Adipocyte (in vitro differentiated cells): ENCODE results near the gene CMIP.

Experiments
- DNase-seq: peaks from one replicate; pipeline ENCODE4 v3.0.0-alpha.2; 2015; ENCODE audit warnings: low read depth
- H3K27me3 ChIP-seq: replicated peaks from 2 replicates; pipeline ENCODE4 v1.7.0; 2013; ENCODE audit warnings: mild to moderate bottlenecking, low read length, moderate library complexity; ENCODE audit not compliant: control insufficient read depth, insufficient read depth
- H3K36me3 ChIP-seq: 2 replicates; pipeline ENCODE4 v1.7.0; 2013; ENCODE audit warnings: low read length, mild to moderate bottlenecking, moderate library complexity; ENCODE audit not compliant: control insufficient read depth, insufficient read depth, severe bottlenecking
- H3K4me1 ChIP-seq: 2 replicates; pipeline ENCODE4 v1.7.0; 2013; ENCODE audit warnings: mild to moderate bottlenecking, low read length, moderate library complexity; ENCODE audit not compliant: control insufficient read depth, insufficient read depth
- H3K4me3 ChIP-seq: 2 replicates; pipeline ENCODE4 v1.7.0; 2013; ENCODE audit warnings: mild to moderate bottlenecking, low read length, moderate library complexity
- H3K9ac ChIP-seq: 2 replicates; pipeline ENCODE4 v1.7.0; 2013; ENCODE audit warnings: mild to moderate bottlenecking, low read length, moderate library complexity
- H3K9me3 ChIP-seq: 2 replicates; pipeline ENCODE4 v1.7.0; 2013; ENCODE audit warnings: mild to moderate bottlenecking, low read length, moderate library complexity; ENCODE audit not compliant: control insufficient read depth

Gene CMIP

DNA sequence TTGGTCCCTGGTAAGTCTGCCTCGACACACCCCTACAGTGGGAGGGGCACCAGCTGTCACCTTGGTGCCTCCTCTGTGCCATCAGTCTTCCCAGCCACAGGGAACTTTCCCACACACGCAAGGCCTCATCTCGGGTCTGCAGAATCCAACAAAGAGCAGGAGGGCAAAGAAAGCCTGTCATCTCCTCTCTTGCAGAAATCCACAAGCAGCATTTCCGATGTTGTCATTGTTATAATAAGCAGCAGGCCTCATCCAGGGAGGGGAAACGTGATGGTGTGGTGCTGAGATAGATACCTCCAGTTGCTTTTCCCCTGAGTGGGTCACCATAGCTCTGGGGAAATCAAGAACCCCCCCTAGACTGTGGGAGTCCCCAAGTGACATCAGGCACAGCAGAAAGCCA lies 110.4 kb downstream of the CMIP start:
- H3K9ac ChIP-seq, result no peak overlapping the region
- DNase-seq, result no peak
- no peaks in the 10 kb centered on the region for H3K36me3 ChIP-seq
- H3K27me3 ChIP-seq, result no peaks in the 10 kb centered on the region
- no peak overlapping the region for H3K4me3 ChIP-seq
- no peaks in the 10 kb centered on the region for H3K9me3 ChIP-seq
- peaks cover 24% of the 10 kb centered on the region for H3K4me1 ChIP-seq

DNA sequence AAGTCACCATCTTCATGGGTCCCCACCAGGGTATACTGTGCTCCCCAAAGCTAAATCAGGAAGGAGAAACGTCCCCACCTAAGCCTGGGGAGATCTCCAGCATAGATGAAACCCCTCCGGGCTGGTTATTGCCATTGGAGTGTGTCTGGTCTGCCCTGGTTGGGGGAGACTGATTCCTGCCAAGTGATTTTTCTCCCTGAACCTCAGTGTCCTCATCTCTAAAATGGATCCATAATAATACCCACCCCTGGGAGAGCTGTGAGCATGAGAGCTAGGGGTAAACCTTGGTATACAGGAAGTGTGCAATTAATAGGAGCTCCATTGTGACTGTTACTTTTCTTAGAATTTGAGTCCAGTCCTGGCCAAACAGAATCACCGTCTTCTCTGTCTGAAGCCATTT lies 111.1 kb downstream of the CMIP start:
- H3K9me3 ChIP-seq, result no peaks in the 10 kb centered on the region
- no peak overlapping the region for H3K9ac ChIP-seq
- no peak for DNase-seq
- no peaks in the 10 kb centered on the region for H3K36me3 ChIP-seq
- no peaks in the 10 kb centered on the region for H3K27me3 ChIP-seq
- H3K4me1 ChIP-seq, result peaks cover 26% of the 10 kb centered on the region
- H3K4me3 ChIP-seq, result no peak overlapping the region

DNA sequence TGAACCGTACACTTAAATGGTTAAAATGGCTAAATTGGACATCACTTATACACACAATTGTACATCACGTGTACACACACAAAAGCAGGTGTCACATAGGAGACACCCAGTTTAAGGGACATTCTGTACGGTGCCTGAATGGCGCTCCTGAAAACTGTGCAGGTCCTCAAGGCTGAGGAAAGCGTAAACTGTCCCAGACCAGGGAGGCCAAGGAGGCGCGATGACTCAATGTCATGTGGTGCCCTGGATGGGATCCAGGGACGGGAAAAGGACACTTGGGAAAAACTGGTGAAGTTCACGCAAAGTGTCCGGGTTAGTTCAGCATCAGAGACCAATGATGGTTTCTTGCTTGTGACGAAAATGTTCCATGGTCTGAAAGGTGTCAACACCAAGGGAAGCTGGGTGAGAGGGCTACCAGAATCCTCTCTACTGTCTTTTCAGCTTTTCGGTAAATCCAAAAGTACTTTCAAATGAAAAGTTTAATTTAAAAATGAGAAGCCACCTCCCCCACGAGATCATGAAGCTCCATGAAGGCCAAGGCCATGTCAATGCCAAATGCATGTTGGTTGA lies 112.2 kb downstream of the CMIP start:
- Histone ChIP-seq H3K4me3 (no peak overlapping the region), H3K4me1 (peaks cover 28% of the 10 kb centered on the region), H3K27me3 (no peaks in the 10 kb centered on the region), H3K36me3 (no peaks in the 10 kb centered on the region), H3K9me3 (no peaks in the 10 kb centered on the region), H3K9ac (no peak overlapping the region)
- no peak for DNase-seq

DNA sequence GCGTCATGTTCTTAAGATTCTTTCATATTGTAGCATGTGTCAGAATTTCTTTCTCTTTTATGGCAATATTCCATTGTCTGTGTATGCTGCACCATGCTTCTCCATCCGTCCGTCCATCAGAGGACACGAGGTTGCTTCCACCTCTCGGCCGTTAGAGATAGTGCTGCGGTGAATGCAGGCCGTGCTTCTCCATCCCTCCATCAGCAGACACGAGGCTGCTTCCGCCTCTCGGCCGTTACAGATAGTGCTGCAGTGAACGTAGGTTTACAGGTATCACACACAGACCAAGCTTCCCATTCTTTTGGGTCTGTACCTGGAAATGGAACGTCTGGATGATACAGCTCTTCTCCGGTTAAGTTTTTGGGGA lies 113.5 kb downstream of the CMIP start:
- Histone ChIP-seq H3K4me1 (peaks cover 23% of the 10 kb centered on the region), H3K36me3 (no peaks in the 10 kb centered on the region), H3K9ac (no peak overlapping the region), H3K4me3 (no peak overlapping the region), H3K9me3 (no peaks in the 10 kb centered on the region), H3K27me3 (no peaks in the 10 kb centered on the region)
- DNase-seq, result no peak

DNA sequence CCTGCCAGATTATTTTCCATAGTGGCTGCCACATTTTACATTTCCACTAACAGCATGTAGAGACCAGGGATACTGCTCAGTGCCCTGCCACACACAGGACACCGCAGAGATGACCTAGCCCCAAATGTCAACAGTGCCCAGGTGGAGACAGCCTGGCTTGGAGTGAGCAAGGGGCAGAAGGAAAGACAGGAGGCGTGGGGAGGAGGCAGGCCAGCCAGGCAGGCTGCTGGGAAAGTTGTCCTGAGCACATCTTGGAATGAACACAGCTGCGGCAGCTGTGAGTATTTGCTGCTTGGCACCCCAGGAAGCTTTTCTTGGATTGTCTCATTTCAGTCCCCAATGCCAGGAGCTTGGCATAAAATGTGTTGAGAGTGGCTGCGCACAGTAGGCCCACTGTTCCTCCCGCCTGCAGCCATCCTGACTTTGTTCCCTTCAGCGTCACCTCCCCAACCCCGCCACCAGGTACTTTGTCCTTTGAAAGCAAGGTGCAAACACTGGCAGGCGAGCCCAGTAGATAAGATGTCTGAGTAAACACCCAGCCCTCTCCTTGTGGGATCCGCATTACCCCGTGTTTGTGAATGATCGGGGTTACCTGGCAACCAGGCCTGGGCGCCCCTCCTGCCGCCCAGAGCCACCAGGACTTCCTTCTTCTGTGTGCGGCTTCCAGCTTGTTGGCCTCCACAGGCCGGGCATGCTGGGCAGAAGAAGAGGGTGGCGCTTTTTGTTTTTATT lies 114.0 kb downstream of the CMIP start:
- H3K36me3 ChIP-seq, result no peaks in the 10 kb centered on the region
- no peak overlapping the region for H3K4me3 ChIP-seq
- peaks cover 18% of the 10 kb centered on the region for H3K4me1 ChIP-seq
- no peak overlapping the region for H3K9ac ChIP-seq
- no peaks in the 10 kb centered on the region for H3K9me3 ChIP-seq
- no peaks in the 10 kb centered on the region for H3K27me3 ChIP-seq
- no peak for DNase-seq

DNA sequence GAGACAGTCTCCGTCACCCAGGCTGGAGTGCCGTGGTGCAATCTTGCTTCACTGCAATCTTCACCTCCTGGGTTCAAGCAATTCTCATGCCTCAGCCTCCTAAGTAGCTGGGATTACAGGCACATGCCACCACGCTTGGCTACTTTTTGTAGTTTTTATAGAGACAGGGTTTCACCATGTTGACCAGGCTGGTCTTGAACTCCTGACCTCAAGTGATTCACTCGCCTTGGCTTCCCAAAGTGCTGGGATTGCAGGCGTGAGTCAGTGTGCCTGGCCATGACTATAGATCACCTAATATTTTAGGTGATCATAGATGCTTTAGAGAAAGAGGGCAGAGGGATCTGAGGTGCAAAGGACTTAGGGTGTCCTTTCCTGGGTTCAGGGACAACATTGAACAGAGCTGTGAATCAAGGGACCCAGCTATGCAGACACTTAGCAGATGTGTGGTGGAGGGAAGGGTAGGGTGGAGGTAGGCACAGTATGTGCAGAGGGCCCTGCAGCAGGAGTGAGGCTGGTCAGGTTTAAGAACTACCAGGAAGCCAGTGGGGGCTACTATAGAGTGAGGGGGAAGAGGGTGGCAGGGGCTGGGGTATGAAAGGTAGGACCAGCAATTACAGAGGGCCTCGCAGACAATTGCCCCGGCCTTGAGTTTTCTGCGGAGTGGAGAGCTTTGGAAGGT lies 116.5 kb downstream of the CMIP start:
- H3K27me3 ChIP-seq, result no peaks in the 10 kb centered on the region
- H3K9me3 ChIP-seq, result no peaks in the 10 kb centered on the region
- H3K36me3 ChIP-seq, result no peaks in the 10 kb centered on the region
- DNase-seq, result no peak
- peaks cover 30% of the 10 kb centered on the region for H3K4me1 ChIP-seq
- H3K9ac ChIP-seq, result no peak overlapping the region
- no peak overlapping the region for H3K4me3 ChIP-seq

DNA sequence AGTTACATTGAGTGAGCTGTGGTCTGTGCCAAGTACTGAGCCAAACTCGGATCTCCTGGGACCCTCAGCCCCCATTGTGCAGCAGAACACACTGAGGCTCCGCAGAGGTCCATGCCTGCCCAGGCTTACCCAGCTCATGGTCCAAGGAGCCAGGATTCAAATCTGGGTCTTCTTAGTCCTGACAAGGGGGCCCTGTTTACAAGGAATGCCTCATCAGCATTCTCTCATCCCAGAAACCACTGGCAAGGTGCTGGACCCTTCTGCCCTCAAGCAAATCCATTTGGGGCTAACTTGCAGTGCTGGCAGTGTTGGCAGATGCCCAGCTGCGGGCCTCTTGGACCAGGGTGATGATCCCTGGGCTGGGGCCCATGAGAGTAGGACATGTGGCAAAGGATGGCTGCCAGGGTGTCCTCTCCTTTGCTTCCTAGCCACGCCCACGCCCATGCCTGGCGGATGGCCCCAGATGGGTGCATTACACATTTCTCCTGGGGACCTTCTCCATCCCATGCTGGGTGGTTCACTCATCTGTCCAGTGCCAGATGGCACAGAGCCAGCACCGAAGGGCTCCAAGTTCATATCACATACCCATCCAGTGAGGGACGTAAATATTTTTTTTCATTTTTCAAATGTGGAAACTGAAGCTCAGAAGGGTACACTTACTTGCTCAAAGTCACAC lies 117.7 kb downstream of the CMIP start:
- H3K36me3 ChIP-seq, result no peaks in the 10 kb centered on the region
- H3K4me1 ChIP-seq, result peaks cover 22% of the 10 kb centered on the region
- no peaks in the 10 kb centered on the region for H3K27me3 ChIP-seq
- DNase-seq, result no peak
- H3K9me3 ChIP-seq, result no peaks in the 10 kb centered on the region
- no peak overlapping the region for H3K4me3 ChIP-seq
- no peak overlapping the region for H3K9ac ChIP-seq

DNA sequence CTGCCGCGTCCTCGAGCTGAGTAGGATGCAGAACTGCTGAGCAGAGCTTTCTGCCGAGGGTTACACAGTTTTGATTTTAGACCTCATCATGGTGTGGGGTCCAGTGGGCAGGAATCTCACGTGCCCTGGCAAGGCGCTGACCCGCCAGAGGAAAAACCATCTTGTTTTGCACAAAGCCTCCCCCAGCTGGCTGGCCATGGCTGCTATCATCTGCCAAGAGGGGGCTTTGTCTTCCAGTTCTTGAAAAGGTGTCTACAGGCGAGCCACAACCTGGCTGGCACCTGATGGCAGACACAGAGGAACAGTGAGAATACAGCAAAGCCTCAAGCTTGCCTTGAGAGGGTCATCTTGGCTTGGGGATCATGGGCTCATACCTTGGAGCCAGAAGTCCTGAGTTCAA lies 118.3 kb downstream of the CMIP start:
- Histone ChIP-seq H3K36me3 (no peaks in the 10 kb centered on the region), H3K9me3 (no peaks in the 10 kb centered on the region), H3K4me3 (no peak overlapping the region), H3K4me1 (peaks cover 24% of the 10 kb centered on the region), H3K9ac (no peak overlapping the region), H3K27me3 (no peaks in the 10 kb centered on the region)
- DNase-seq, result no peak

DNA sequence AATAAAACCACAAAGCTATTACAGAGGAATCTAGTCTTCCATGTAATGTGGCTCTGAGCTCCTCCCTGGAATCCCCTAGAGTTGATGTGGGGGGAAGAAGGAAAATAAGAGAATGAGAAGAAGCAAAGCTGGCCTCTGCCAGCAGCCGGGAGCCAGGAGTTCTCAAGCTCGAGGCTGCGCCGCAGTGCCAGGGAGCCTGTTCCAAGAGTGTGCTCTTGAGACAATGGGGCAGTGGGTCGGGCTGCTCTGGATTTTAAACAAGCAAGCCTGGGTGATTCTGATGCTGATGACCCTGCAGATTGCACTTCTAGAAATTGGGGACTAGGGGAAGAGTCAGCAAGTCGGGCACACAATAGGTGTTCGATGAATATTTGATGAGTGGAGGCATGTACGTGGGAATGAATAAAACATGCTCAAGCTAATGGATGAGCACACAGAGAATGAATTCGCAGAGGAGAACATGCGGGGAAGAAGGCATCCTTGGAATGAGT lies 119.9 kb downstream of the CMIP start:
- Histone ChIP-seq H3K9ac (no peak overlapping the region), H3K36me3 (no peaks in the 10 kb centered on the region), H3K4me3 (no peak overlapping the region), H3K9me3 (no peaks in the 10 kb centered on the region), H3K4me1 (peaks cover 40% of the 10 kb centered on the region), H3K27me3 (no peaks in the 10 kb centered on the region)
- no peak for DNase-seq

DNA sequence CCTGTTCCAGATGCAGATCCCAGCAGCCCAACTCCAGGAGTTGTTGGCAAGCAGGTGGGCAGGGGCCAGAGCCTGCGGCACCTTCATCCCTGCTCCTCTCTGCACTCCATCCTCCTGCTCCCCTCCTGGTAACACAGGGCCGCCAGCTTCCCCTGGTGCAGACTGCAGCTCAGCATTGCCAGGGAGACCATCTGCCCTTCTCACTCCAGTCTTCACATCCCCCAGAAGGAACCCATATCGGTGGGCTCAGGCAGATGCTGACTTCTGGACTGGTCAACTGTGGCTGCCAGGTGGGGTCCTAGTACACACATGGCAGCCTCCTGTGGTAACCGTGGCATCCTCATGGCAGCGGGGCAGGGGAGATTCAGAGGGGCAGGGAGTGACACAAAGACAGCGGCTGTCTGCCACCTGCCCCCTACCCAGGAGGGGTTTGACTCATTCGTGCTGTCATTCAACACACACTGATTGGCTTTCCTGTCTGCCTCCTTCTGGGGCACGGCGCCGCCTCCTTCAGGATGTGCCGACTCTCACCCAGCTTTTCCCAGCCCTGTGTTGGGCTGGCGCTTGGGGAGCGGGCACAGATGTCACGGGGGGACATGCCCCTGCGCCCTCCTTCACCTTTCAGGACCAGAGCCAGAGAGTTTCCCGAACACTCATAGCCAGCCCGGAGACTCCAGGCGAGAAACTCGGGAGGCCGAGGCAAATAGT lies 120.9 kb downstream of the CMIP start:
- no peaks in the 10 kb centered on the region for H3K9me3 ChIP-seq
- no peaks in the 10 kb centered on the region for H3K36me3 ChIP-seq
- DNase-seq, result no peak
- peaks cover 41% of the 10 kb centered on the region for H3K4me1 ChIP-seq
- no peak overlapping the region for H3K4me3 ChIP-seq
- no peaks in the 10 kb centered on the region for H3K27me3 ChIP-seq
- H3K9ac ChIP-seq, result no peak overlapping the region
